K562 (cell line): ENCODE results near the gene MRPL42.

Source experiments
- CTCF ChIP-seq, 3 experiments: IDR thresholded peaks in 2 of 3; conservative IDR thresholded peaks in 1 of 3; 2 replicates each; pipeline ENCODE4 v1.5.1; 2011 to 2012; ENCODE audit warnings: low read length in 3 of 3, mild to moderate bottlenecking in 3 of 3, control low read depth in 2 of 3, improper control_type of control experiment in 1 of 3, inconsistent platforms in 1 of 3, low read depth in 1 of 3, mixed read lengths in 1 of 3, moderate library complexity in 1 of 3; ENCODE audit not compliant: insufficient read depth in 2 of 3
- FOXM1 ChIP-seq, 2 experiments: fragments of 450-650 bp in 1 of 2; sonication (generic) in 1 of 2; formaldehyde crosslinking in 1 of 2; IDR thresholded peaks; 2 replicates each; pipeline versions ENCODE4 v1.6.1 to v1.9.0; 2017 to 2022; ENCODE audit warnings: low read depth in 2 of 2, mild to moderate bottlenecking in 2 of 2, missing genetic modification reagents in 1 of 2, moderate library complexity in 1 of 2
- HDAC6 ChIP-seq: IDR thresholded peaks from 2 replicates; pipeline ENCODE4 v1.6.1; 2012; ENCODE audit warnings: low read depth, mild to moderate bottlenecking, control low read depth, inconsistent platforms, low read length, moderate library complexity
- NR2F6 ChIP-seq: fragments of 450-650 bp; formaldehyde crosslinking; IDR thresholded peaks from 2 replicates; pipeline ENCODE4 v1.4.0; 2020; ENCODE audit warnings: mild to moderate bottlenecking
- RAD21 ChIP-seq, 2 experiments: fragments of 250-450 bp in 1 of 2; fragments of 450-650 bp in 1 of 2; sonication (Bioruptor Pico) in 1 of 2; formaldehyde crosslinking in 1 of 2; IDR thresholded peaks in 1 of 2; conservative IDR thresholded peaks in 1 of 2; 2 replicates each; pipeline versions ENCODE4 v1.4.0 to v1.8.0; 2020 to 2022; ENCODE audit warnings: mild to moderate bottlenecking in 2 of 2, moderate library complexity in 1 of 2
- SMARCA5 ChIP-seq: fragments of 450-650 bp; IDR thresholded peaks from 2 replicates; pipeline ENCODE4 v1.6.1; 2016
- SMARCC2 ChIP-seq: fragments of 450-650 bp; IDR thresholded peaks from 2 replicates; pipeline ENCODE4 v1.6.1; 2017; ENCODE audit warnings: antibody characterized with exemption, moderate library complexity, mild to moderate bottlenecking, low read depth
- TAF1 ChIP-seq: IDR thresholded peaks from 2 replicates; pipeline ENCODE4 v1.6.1; 2011; ENCODE audit warnings: mild to moderate bottlenecking, low read length, moderate library complexity; ENCODE audit not compliant: insufficient read depth, control insufficient read depth, severe bottlenecking; ENCODE audit errors: extremely low read depth
- TCF7L2 ChIP-seq: fragments of 150-350 bp; IDR thresholded peaks from 2 replicates; pipeline ENCODE4 v1.6.1; 2016; ENCODE audit warnings: low read depth, mild to moderate bottlenecking, low read length, moderate library complexity
- ZNF124 ChIP-seq: sonication (generic); formaldehyde crosslinking; IDR thresholded peaks from 2 replicates; pipeline ENCODE4 v1.8.1; 2022; ENCODE audit warnings: missing genetic modification reagents

- TF ChIP-seq SMARCC2 (no peak), ZNF124 (CRISPR knock-in tag) (no peak), FOXM1 (IDR thresholded peaks at IDR 0.05; ENCODE audit: low read depth) (no peak), FOXM1 (CRISPR knock-in tag; IDR thresholded peaks at IDR 0.05; ENCODE audit: low read depth) (no peak), TAF1 (no peak), HDAC6 (no peak), NR2F6 (no peak), TCF7L2 (no peak), SMARCA5 (no peak), CTCF (IDR thresholded peaks at IDR 0.05 in 2 of 3, conservative IDR thresholded peaks at IDR 0.05 in 1 of 3; ENCODE audit: insufficient read depth in 2 of 3, low read depth in 1 of 3, low read length in 3 of 3) (no peak), RAD21 (CRISPR knock-in tag; conservative IDR thresholded peaks at IDR 0.05 in 1 of 2, IDR thresholded peaks at IDR 0.05 in 1 of 2) (no peak)
These were observed 85.1 kb downstream of the MRPL42 start for GRCh38 chr12:93552427-93552826.
